Skeletal muscle satellite cell (primary cell): ENCODE results near the gene BCL11A.

Experiments used
- H3K27me3 ChIP-seq: 2 replicates; pipeline ENCODE4 v1.7.0; 2013; ENCODE audit warnings: low read length; ENCODE audit not compliant: control insufficient read depth, insufficient read depth
- H3K36me3 ChIP-seq: 2 replicates; pipeline ENCODE4 v1.7.0; 2013; ENCODE audit warnings: mild to moderate bottlenecking, control low read depth, low read length; ENCODE audit not compliant: insufficient read depth
- H3K4me1 ChIP-seq: 2 replicates; pipeline ENCODE4 v1.7.0; 2013; ENCODE audit warnings: low read length; ENCODE audit not compliant: control insufficient read depth, insufficient read depth
- H3K4me2 ChIP-seq: 2 replicates; pipeline ENCODE4 v1.7.0; 2013; ENCODE audit warnings: mild to moderate bottlenecking, low read length
- H3K4me3 ChIP-seq: 2 replicates; pipeline ENCODE4 v1.7.0; 2013; ENCODE audit warnings: low read length
- H3K9ac ChIP-seq: 2 replicates; pipeline ENCODE4 v1.7.0; 2013; ENCODE audit warnings: mild to moderate bottlenecking, low read depth, low read length, moderate library complexity
- H3K9me3 ChIP-seq: replicated peaks from 2 replicates; pipeline ENCODE4 v1.7.0; 2013; ENCODE audit warnings: mild to moderate bottlenecking, control low read depth, low read length

The BCL11A gene

DNA sequence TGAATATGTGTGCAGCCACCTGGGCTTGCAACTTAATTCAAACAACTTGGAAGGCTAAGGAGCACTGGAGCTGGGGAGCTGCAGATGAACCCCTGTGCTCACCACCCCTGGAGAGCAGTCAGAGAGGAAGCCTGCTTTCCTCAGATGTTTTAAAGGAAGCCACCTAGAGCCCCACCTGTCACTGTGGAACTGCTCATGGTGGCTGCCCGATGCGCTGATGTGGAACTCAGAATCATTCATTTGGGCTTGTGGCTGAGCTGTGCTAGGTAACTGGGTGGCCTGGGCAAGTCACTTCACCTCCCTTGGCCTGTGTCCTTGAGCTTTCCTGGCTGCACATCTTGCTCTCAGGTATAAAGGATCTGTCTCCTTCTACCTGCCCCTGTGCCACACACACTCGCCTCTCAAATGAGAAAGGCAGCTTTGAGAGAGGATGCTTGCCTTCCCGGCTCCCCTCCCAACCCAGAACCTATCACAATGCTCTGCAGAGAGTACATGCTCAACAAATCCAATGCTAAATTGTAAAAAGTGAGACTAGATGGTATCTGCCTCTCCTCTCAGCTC, 41.3 kb downstream of the BCL11A start:
- H3K4me1 ChIP-seq, result peaks cover 15% of the 10 kb centered on the region
- no peak overlapping the region for H3K4me3 ChIP-seq
- no peaks in the 10 kb centered on the region for H3K9me3 ChIP-seq

DNA sequence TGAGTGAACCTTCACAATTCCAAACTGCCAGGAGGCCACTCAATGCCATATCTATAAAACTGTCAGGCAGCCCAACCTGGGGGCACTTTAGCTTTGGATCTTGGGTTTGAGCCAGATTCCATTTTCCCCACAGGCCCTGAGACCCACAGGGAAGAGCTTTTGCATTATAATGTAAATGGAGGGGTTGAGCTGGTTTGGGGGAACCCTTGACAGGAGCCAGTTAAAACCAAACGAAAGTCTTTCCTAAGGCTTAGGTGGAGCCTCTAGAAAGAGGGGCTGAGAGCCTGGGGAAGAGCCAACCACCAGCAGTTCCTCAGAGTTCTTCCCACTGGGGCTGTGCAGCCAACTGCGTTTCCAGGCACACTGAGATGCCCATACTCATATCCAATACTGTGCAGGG, 42.7 kb downstream of the BCL11A start:
- H3K36me3 ChIP-seq, result no peaks in the 10 kb centered on the region
- no peaks in the 10 kb centered on the region for H3K9me3 ChIP-seq
- H3K4me2 ChIP-seq, result no peak overlapping the region
- H3K4me3 ChIP-seq, result no peak overlapping the region
- peaks cover 3% of the 10 kb centered on the region for H3K4me1 ChIP-seq
- no peak overlapping the region for H3K9ac ChIP-seq
- H3K27me3 ChIP-seq, result no peaks in the 10 kb centered on the region

More for the DNA sequence above, 41.3 kb downstream of the BCL11A start:
- H3K4me2 ChIP-seq, result no peak overlapping the region
- H3K9ac ChIP-seq, result no peak overlapping the region
- no peaks in the 10 kb centered on the region for H3K27me3 ChIP-seq
- no peaks in the 10 kb centered on the region for H3K36me3 ChIP-seq

DNA sequence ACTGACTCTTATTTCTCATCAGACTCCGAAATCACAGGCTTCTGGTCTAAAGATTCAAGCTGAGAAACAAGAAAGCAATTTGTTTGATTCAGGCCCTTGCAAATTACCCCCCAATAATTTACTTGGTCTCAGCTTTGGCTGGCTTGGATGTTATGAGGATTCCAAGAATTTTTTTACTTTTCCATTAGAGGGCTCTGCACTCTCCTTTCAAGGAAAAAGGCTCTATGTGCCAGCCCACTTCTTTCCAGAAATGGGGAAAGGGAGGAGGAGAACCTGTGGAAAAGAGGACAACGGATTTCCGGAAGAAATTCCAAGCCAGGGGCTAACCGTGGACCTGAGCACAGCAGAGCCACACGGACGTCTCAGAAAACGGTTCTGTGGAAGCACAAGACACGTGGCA, 44.4 kb downstream of the BCL11A start:
- Histone ChIP-seq H3K36me3 (no peaks in the 10 kb centered on the region), H3K4me3 (no peak overlapping the region), H3K4me1 (no peaks in the 10 kb centered on the region), H3K9me3 (no peaks in the 10 kb centered on the region), H3K9ac (no peak overlapping the region), H3K4me2 (no peak overlapping the region), H3K27me3 (no peaks in the 10 kb centered on the region)

- H3K4me3 ChIP-seq, result no peak overlapping the region
- H3K36me3 ChIP-seq, result no peaks in the 10 kb centered on the region
- no peaks in the 10 kb centered on the region for H3K4me1 ChIP-seq
- H3K27me3 ChIP-seq, result no peaks in the 10 kb centered on the region
- H3K9me3 ChIP-seq, result no peaks in the 10 kb centered on the region
- no peak overlapping the region for H3K9ac ChIP-seq
- H3K4me2 ChIP-seq, result no peak overlapping the region
Observed at GRCh38 chr2:60508339-60508917, 45.0 kb downstream of the BCL11A start.

DNA sequence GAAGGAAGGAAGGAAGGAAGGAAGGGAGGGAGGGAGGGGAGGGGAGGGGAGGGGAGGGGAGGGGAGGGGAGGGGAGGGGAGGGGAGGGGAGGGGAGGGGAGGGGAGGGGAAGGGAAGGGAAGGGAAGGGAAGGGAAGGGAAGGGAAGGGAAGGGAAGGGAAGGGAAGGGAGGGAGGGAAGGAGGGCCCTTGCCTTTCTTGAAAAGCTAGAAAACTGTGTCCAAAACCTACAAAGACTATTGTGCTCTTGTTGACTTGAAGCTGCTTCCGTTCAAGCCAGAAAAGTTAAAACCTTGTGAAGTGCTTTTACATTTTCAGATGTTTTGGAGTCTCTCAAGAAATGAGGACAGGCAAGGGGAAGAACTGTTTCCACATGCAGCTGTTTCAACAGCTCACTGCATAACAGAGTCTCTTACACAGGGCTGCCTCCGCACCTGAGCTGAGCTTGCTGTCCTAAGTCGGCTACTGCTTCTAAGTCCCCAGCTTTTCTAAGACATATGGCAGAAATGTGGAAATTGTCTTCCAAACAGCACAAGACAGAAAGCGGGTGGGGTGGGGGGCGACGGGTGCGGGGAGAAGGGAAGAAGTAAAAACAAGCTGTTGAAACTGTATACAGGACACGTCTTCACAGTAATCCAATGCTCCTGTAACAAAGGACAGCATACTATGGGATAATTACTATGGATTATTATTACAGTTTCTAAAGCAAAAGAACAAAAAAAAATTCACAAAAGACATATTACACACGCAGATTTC, 46.1 kb downstream of the BCL11A start:
- H3K36me3 ChIP-seq, result no peaks in the 10 kb centered on the region
- H3K9ac ChIP-seq, result no peak overlapping the region
- no peak overlapping the region for H3K4me3 ChIP-seq
- no peaks in the 10 kb centered on the region for H3K27me3 ChIP-seq
- no peaks in the 10 kb centered on the region for H3K4me1 ChIP-seq
- no peaks in the 10 kb centered on the region for H3K9me3 ChIP-seq
- no peak overlapping the region for H3K4me2 ChIP-seq

DNA sequence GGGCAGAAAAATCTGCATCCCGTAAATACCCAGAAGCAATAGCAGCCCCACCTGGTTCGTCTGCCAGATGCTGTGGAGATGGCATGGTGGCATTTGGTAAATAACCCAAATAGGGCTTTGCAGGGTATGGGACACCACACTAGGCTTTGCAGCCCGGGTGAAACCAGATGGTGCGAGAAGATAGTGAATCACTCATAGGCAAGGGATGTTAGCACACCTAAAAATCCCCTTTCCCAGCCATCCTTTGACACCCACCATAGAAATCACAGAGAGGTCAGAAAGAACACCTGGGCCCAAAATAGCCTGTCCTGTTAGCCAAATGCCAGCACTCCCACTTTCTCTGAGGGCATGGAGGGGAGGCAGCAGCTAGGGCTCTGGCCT, 47.6 kb downstream of the BCL11A start:
- Histone ChIP-seq H3K27me3 (no peaks in the 10 kb centered on the region), H3K9ac (no peak overlapping the region), H3K9me3 (no peaks in the 10 kb centered on the region), H3K4me1 (no peaks in the 10 kb centered on the region), H3K4me2 (no peak overlapping the region), H3K36me3 (no peaks in the 10 kb centered on the region), H3K4me3 (no peak overlapping the region)

- Histone ChIP-seq H3K27me3 (no peaks in the 10 kb centered on the region), H3K36me3 (no peaks in the 10 kb centered on the region), H3K4me2 (no peak overlapping the region), H3K9me3 (no peaks in the 10 kb centered on the region), H3K4me3 (no peak overlapping the region), H3K4me1 (no peaks in the 10 kb centered on the region), H3K9ac (no peak overlapping the region)
Observed at GRCh38 chr2:60505240-60505879, 48.1 kb downstream of the BCL11A start.

- H3K9ac ChIP-seq, result no peak overlapping the region
- H3K4me1 ChIP-seq, result no peaks in the 10 kb centered on the region
- no peaks in the 10 kb centered on the region for H3K36me3 ChIP-seq
Observed at GRCh38 chr2:60504049-60504448, 49.4 kb downstream of the BCL11A start.

DNA sequence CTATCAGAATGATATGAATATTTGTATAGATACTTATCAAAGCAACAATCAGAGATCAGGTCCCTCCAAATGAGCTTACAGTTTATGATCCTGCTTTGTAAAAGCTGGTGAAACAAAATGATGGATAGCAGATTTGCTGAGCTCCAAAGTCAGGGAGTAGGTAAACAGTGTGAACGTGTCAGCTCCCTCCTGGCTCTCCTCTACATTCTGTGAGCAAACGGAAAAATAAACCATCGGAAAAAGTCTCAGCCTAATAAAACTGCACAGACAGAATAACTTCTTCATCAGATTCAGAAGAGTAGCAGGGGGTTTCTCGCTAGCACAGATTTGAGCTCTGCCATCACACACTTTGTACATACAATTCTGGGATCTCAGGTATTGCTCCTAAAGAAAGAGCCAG, 51.3 kb downstream of the BCL11A start:
- Histone ChIP-seq H3K4me3 (no peak overlapping the region), H3K27me3 (no peaks in the 10 kb centered on the region), H3K9ac (no peak overlapping the region), H3K4me2 (no peak overlapping the region), H3K9me3 (no peaks in the 10 kb centered on the region), H3K4me1 (no peaks in the 10 kb centered on the region), H3K36me3 (no peaks in the 10 kb centered on the region)

More at GRCh38 chr2:60504049-60504448, 49.4 kb downstream of the BCL11A start:
- Histone ChIP-seq H3K9me3 (no peaks in the 10 kb centered on the region), H3K4me2 (no peak overlapping the region), H3K4me3 (no peak overlapping the region), H3K27me3 (no peaks in the 10 kb centered on the region)

- H3K9ac ChIP-seq, result no peak overlapping the region
- H3K36me3 ChIP-seq, result no peaks in the 10 kb centered on the region
- H3K4me3 ChIP-seq, result no peak overlapping the region
- no peaks in the 10 kb centered on the region for H3K27me3 ChIP-seq
- no peak overlapping the region for H3K4me2 ChIP-seq
- H3K4me1 ChIP-seq, result no peaks in the 10 kb centered on the region
- no peaks in the 10 kb centered on the region for H3K9me3 ChIP-seq
Observed at GRCh38 chr2:60500861-60501260, 52.6 kb downstream of the BCL11A start.

DNA sequence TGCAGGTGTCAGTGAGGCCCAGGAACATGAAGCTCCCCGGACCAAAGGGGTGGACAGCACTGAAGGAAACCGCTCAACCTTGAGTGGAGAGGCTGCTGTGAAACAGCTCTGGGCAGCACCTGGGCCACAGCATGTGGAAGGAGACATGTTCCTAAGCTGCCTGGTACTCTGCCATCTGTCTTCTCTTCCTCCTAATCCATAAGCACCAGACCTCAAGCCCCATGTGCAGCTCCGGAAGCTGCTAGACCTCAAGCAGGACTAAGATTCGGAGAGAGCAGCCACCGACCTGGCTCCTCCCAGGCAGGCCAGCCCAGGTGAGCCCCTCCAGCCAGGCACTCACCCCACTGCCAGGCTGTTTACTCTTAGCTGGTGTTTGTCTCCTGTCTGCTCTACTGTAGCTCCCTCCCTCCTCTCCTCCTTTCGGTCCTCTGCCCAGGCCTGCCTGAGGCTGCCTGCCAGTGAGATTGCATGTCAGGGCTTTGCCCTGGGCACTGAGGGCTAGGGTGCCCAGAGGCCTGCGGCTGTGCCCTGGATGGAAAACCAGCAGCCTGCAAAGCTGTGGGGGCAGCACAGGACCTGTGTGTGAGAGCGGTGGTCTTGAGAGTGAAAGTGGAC, 53.7 kb downstream of the BCL11A start:
- Histone ChIP-seq H3K4me3 (no peak overlapping the region), H3K9me3 (no peaks in the 10 kb centered on the region), H3K36me3 (no peaks in the 10 kb centered on the region), H3K4me2 (no peak overlapping the region), H3K4me1 (no peaks in the 10 kb centered on the region), H3K9ac (no peak overlapping the region), H3K27me3 (no peaks in the 10 kb centered on the region)
